MCF 10A (cell line): ENCODE results near the gene FBXO36. TPM values are rescaled to one million over a fixed set of nuclear protein-coding genes. Genes with fewer than 3 reads are reported as not detected.
"Not testable (repeated sequence)": the region's sequence is repeated elsewhere in the genome, so short reads cannot be mapped to it uniquely, and the experiment has no call there.

Experiments
- BruUV-seq: library from RNA; stranded (reverse); fragments of 400-500 nt; replicated peaks from 2 replicates; lab custom pipeline; 2021; lab: Mats Ljungman, UMichigan
- CTCF ChIA-PET: fragments of 300-600 bp; sonication (Branson Sonifier 250); formaldehyde crosslinking; extraction: SDS; loops from one replicate; lab custom pipeline; 2021; ENCODE audit warnings: antibody characterized with exemption, inconsistent platforms; lab: Yijun Ruan, JAX
- POLR2A ChIA-PET: fragments of 300-600, 350-650 bp; sonication (Branson Sonifier 250); formaldehyde crosslinking; extraction: SDS; loops from one replicate; lab custom pipeline; 2020; ENCODE audit warnings: antibody characterized with exemption, inconsistent platforms; lab: Yijun Ruan, JAX
- DNase-seq: peaks from one replicate; pipeline ENCODE4 v3.0.0-alpha.2; 2018; ENCODE audit not compliant: unreplicated experiment
- H3K27ac Mint-ChIP-seq: one replicate; pipeline ENCODE4 v1.8.0; 2022; ENCODE audit warnings: mild to moderate bottlenecking, low read depth, mixed read lengths; ENCODE audit not compliant: unreplicated experiment
- H3K27me3 Mint-ChIP-seq: one replicate; pipeline ENCODE4 v1.8.0; 2022; ENCODE audit warnings: mixed read lengths; ENCODE audit not compliant: insufficient read depth, unreplicated experiment
- H3K36me3 Mint-ChIP-seq: one replicate; pipeline ENCODE4 v1.8.0; 2022; ENCODE audit warnings: mild to moderate bottlenecking, moderate library complexity, mixed read lengths; ENCODE audit not compliant: insufficient read depth, unreplicated experiment
- H3K4me1 Mint-ChIP-seq: one replicate; pipeline ENCODE4 v1.8.0; 2022; ENCODE audit warnings: mixed read lengths; ENCODE audit not compliant: insufficient read depth, unreplicated experiment
- H3K4me3 Mint-ChIP-seq: one replicate; pipeline ENCODE4 v1.8.0; 2022; ENCODE audit warnings: mild to moderate bottlenecking, moderate library complexity, mixed read lengths; ENCODE audit not compliant: unreplicated experiment
- H3K9me3 Mint-ChIP-seq: one replicate; pipeline ENCODE4 v1.8.0; 2022; ENCODE audit warnings: mixed read lengths; ENCODE audit not compliant: unreplicated experiment
- CTCF ChIP-seq: fragments of 200-600 bp; IDR thresholded peaks from one replicate; pipeline ENCODE4 v1.8.0; 2022; ENCODE audit warnings: antibody characterized with exemption, mild to moderate bottlenecking; ENCODE audit not compliant: unreplicated experiment
- intact Hi-C: fragments of 100-400 bp; cut with micrococcal nuclease; formaldehyde crosslinking; loops from 2 replicates; pipeline ENCODE4 v1.14.1; 2022
- total RNA-seq: library from RNA; stranded (reverse); gene quantifications from 2 replicates; pipeline ENCODE4 v1.2.3, GENCODE V29; 2022

Gene FBXO36
- total RNA-seq, 1 experiment from 2014 or later, result 2.2 TPM

GRCh38 chr2:229896857-229897256, 25.4 kb upstream of the FBXO36 start:
- H3K4me3 Mint-ChIP-seq, result no peak overlapping the region
- H3K27ac Mint-ChIP-seq, result no peak overlapping the region
- H3K27me3 Mint-ChIP-seq, result no peaks in the 10 kb centered on the region
- no peak for TF ChIP-seq CTCF
- H3K9me3 Mint-ChIP-seq, result no peaks in the 10 kb centered on the region
- no TSS peak for BruUV-seq
- intact Hi-C loops, result no loop called here
- POLR2A ChIA-PET, result interaction anchor here (0.8 to 0.9 kb wide), 3 partner anchors 11 to 35 kb away, joined by 3 to 4 read pairs (median 3); no protein-coding TSS in a partner anchor
- CTCF ChIA-PET, result interaction anchor here (0.6 to 1.2 kb wide), 3 partner anchors 23 to 567 kb away, joined by 3 to 4 read pairs (median 3); no protein-coding TSS in a partner anchor
- no peak for DNase-seq
- H3K36me3 Mint-ChIP-seq, result peaks cover 34% of the 10 kb centered on the region
- peaks cover 31% of the 10 kb centered on the region for H3K4me1 Mint-ChIP-seq

- Mint-ChIP-seq H3K27ac (peak overlapping the region; percentile 66), H3K4me3 (no peak overlapping the region), H3K9me3 (no peaks in the 10 kb centered on the region), H3K27me3 (no peaks in the 10 kb centered on the region), H3K36me3 (peaks cover 30% of the 10 kb centered on the region), H3K4me1 (peaks cover 22% of the 10 kb centered on the region)
- ChIA-PET POLR2A (no interaction called here), CTCF (interaction anchor here (0.6 to 1.2 kb wide), 4 partner anchors 11 to 119 kb away, joined by 3 to 6 read pairs (median 3); no protein-coding TSS in a partner anchor)
- intact Hi-C loops, result no loop called here
- DNase-seq, result no peak
- no peak for TF ChIP-seq CTCF
- BruUV-seq, result no TSS peak
Observed at GRCh38 chr2:229899604-229900003, 22.7 kb upstream of the FBXO36 start.

GRCh38 chr2:229900012-229900411, 22.3 kb upstream of the FBXO36 start:
- POLR2A ChIA-PET, result interaction anchor here (1.3 to 2.8 kb wide), 3 partner anchors 8 to 21 kb away, joined by 5 to 15 read pairs (median 6); partner anchors contain the start of genes FBXO36 and TRIP12
- no peak for DNase-seq
- no peaks in the 10 kb centered on the region for H3K27me3 Mint-ChIP-seq
- no peaks in the 10 kb centered on the region for H3K9me3 Mint-ChIP-seq
- CTCF ChIA-PET, result interaction anchor here (1.2 kb wide), 1 partner anchor 13 kb away, joined by 6 read pairs; no protein-coding TSS in a partner anchor
- BruUV-seq, result no TSS peak
- peaks cover 22% of the 10 kb centered on the region for H3K4me1 Mint-ChIP-seq
- peaks cover 32% of the 10 kb centered on the region for H3K36me3 Mint-ChIP-seq
- peak overlapping the region; percentile 66 for H3K27ac Mint-ChIP-seq
- H3K4me3 Mint-ChIP-seq, result no peak overlapping the region
- TF ChIP-seq CTCF, result no peak
- intact Hi-C loops, result no loop called here

- CTCF ChIA-PET, result interaction anchor here (0.8 to 1.2 kb wide), 3 partner anchors 11 to 85 kb away, joined by 4 to 6 read pairs (median 4); no protein-coding TSS in a partner anchor
- H3K4me3 Mint-ChIP-seq, BruUV-seq, H3K27ac Mint-ChIP-seq, H3K27me3 Mint-ChIP-seq, DNase-seq, H3K9me3 Mint-ChIP-seq, intact Hi-C loops: not testable (repeated sequence)
- Mint-ChIP-seq H3K36me3 (peaks cover 32% of the 10 kb centered on the region), H3K4me1 (peaks cover 22% of the 10 kb centered on the region)
- POLR2A ChIA-PET, result interaction anchor here (0.7 to 2.8 kb wide), 4 partner anchors 8 to 21 kb away, joined by 3 to 15 read pairs (median 6); partner anchors contain the start of genes FBXO36 and TRIP12
Observed at GRCh38 chr2:229900514-229900913, 21.8 kb upstream of the FBXO36 start.
